Thyroid gland (tissue), 4 donors: Measurements from ENCODE around the gene ZNF467.

Source experiments
- CTCF ChIP-seq, 6 experiments: fragments of 200-600 bp in 3 of 6; fragments of 450-650 bp in 3 of 6; sonication (generic) in 3 of 6; IDR thresholded peaks; one replicate each; pipeline ENCODE4 v1.5.1; 2016 to 2019; ENCODE audit warnings: antibody characterized with exemption in 6 of 6, mild to moderate bottlenecking in 2 of 6, inconsistent platforms in 1 of 6, moderate library complexity in 1 of 6
- POLR2A ChIP-seq, 2 donors: fragments of 450-650 bp; IDR thresholded peaks; one replicate each; pipeline ENCODE4 v1.6.1; 2017; ENCODE audit warnings: antibody characterized with exemption in 2 of 2, mild to moderate bottlenecking in 2 of 2, moderate library complexity in 1 of 2

- TF ChIP-seq CTCF (IDR thresholded peaks at IDR 0.05) (no peak), POLR2A (IDR thresholded peaks at IDR 0.05) (no peak)
Observed at GRCh38 chr7:149752646-149753045, 20.7 kb downstream of the ZNF467 start.
